ENCODE data around the gene FRAS1.

FRAS1 gene

DNA sequence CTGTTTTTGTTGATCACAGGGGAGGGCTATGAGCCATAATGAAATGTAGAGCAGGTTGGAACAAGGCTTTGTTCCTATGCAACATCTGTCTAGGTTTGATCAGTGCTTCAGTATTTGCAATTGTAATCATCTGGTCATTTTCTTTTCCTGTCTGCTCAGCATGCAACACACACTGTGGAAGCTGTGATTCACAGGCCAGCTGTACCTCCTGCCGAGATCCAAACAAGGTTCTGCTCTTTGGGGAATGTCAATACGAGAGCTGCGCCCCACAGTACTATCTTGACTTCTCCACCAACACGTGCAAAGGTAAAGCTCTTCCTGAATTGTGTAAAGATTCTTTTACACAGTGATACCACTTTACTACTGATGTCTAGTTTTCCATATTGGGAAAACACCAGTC lies 312.6 kb downstream of the FRAS1 start:
- no peak for DNase-seq (ENCODE audit: low read depth)

DNA sequence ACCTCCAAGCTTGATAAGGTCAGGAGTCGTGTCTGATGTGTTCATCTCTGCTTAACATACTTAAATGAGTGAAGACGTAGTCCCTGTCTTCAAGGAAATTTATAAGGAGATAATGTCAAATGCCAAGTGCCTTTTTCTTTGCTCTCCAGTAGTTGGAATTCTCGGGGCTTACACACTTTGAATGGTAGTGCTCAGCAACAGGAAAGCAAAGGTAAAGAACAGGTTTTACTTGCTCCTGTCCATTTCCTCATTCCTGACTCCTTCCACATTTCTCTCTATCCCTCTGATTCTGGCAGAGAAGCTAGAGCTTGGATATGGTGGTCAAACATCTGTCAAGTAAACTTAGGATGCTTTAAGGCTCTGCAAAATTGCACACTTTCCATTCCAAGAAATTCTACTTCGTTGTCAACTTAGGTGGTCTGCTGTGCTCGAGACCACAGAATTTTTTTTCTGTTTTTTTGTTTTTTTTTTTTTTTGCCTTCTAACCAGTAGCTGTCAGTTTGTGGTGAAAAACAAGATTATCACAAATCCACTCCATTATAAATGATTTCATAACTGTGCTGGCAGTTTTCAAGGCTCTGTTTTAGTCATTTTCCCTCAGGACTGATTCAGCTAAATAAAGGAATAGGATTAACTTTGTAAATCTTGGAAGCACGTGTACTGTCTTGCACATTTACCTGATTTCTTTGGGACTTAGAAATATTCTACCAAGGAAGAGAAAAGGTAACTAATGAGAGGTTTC lies 313.7 kb downstream of the FRAS1 start:
- DNase-seq (ENCODE audit: low read depth): no peak

DNA sequence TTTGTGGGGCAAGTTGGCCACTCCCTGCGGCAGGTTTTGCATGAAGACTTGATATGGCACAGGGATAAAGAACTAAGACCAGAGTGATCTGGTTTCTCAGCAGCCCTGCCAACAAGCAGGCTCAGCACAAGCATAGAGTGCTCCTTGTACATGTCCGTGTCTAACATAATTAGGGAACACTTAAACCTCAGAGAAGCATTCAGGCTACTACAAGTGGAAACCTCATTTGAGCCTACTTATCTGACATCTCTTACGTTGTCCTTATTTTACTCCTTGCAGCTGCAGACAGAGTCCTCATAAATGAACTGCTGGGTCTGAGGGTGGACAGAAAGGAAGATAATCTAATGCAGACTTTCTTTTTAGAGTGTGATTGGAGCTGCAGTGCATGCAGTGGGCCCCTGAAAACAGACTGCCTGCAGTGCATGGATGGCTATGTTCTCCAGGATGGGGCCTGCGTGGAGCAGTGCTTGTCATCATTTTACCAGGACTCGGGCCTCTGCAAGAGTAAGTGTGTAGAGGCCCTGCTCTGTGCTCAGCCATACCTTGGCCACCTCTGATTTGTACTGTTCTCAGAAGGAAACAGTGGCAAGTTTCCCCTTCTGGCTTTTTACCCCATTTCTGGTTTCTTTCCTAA lies 315.3 kb downstream of the FRAS1 start:
- DNase-seq (ENCODE audit: low read depth): no peak

DNA sequence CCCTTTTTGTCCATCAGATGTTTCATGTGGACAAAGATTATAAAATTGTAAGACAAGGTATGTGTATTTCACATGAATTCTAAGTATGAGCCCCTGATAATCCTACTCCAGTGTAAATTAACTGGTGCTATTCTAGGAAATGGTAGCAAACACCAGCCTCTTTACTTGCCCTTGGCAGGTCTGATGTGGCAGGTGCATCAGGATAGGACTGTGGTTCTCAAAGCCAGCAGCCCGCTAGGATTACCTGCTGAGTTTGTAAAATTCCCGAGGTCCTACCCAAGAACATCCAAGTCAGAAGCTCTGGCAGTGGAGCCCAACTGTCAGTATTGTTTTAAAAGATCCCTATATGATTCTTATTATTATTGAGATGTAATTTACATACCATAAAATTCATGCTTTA lies 320.4 kb downstream of the FRAS1 start:
- DNase-seq (ENCODE audit: low read depth): no peak

DNA sequence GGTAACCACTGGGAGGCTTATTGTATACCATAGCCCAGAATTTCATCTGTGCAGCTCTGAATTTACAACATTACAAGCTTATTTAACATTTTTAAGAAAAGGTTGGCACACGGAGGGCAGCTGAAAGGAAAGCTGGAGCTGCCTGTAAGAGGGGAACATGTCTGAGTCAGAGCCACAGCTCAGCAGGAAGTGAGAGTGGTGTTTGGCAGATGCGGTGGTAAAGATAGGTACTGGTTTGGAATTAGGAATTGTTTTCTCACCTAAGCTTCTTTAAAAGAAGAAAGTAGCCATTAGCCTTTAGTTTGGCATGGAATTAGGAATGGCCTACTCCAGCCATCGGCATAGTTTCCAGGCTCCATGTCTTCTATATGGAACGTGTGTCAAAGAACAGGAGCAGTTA lies 321.9 kb downstream of the FRAS1 start:
- no peak for DNase-seq (ENCODE audit: low read depth)

DNA sequence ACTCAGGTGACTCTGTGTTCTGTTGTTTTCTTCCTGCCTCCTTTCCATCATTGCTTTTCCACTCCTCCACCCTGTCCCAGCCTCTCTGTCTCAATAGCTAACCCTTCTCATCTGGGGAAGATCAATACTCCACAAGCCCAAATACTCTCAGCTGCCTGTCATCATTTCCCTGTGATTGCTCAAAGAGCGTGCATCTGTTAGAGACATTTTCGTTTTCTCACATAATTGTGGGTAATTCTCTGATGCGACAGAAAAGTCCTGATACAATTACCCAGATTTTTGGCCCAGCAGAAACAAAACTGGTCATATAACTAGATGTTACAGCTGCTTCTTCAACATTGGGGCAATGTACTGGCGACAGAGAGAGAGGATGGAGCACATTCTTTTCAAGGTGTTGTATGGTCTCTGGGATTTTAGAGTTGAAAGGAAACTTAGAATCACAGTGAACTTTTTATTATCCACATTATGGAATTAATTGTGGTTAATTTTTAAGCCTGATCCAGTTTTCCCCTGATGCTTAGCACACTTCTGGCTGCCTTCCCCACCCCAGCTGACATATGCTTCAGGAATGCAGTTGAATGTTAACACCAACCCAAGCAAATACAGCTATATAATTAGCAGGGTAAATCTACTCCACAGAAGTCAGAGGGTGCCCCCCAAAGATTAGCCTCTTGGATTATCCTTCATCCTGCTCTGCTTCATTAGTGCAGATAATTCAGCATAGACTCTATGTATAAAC lies 323.0 kb downstream of the FRAS1 start:
- no peak for DNase-seq (ENCODE audit: low read depth)

DNA sequence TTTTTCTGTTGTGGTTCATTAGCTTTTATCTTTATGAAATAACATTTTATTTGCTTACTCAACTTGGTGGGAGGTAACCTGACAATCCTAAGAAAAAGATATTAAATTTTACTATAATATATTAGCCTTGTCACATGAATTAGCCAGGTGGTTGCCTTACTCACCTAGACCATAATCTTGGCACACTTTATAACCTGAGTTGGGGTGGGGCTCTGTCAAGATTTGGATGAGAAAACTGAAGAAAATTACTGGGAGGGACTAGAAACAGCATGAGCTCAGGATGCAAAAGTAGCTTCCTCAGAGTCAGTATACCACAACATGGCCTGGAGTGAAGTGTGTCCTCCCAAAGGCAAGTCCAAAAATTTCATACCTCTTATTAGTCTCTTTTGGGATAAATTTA lies 329.6 kb downstream of the FRAS1 start:
- DNase-seq (ENCODE audit: low read depth): no peak

DNA sequence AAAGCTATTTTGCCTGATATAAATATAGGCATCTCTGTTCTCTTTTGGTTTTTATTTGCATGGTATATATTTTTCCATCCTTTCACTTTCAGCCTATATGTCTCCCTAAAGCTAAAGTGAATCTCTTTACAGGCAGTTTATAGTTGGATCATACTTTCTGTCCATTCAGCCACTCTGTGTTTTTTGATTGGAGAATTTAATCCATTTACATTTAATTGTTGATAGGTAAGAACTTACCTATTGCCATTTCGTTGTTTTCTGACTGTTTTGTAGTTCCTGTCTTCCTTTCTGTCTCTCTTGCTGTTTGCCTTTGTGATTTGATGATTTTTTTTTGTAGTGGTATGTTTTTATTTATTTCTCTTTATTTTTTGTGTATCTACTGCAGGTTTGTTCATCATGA lies 338.5 kb downstream of the FRAS1 start:
- DNase-seq (ENCODE audit: low read depth): no peak

DNA sequence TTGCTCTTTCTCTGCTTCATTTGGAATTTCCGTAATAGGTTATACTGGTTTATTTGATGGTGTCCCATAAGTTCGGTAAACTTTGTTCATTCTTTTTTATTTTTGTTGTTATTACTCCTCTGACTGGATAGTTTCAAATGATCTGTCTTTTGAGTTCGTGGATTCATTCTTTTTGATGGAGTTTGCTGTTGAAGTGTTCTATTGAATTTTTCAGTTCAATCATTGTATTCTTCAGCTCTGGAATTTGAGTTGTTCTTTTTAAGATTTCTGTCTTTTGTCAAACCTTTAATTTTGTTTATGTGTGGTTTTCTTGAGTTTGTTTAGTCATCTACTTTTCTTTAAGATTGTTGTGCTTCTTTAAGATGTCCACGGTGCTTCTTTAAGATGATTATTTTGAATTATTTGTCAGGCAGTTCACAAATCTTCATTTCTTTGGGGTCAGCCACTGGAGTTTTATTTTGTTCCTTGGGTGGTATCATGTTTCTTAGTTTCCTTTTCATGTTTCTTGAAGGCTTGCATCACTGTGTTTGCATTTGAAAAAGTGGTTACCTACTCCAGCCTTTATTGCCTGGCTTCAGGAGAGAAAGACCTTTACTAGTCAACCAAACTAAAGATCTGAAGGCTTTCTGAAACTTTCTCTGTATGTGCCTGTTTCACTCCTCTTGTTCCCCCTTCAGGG lies 339.6 kb downstream of the FRAS1 start:
- DNase-seq (ENCODE audit: low read depth): no peak

DNA sequence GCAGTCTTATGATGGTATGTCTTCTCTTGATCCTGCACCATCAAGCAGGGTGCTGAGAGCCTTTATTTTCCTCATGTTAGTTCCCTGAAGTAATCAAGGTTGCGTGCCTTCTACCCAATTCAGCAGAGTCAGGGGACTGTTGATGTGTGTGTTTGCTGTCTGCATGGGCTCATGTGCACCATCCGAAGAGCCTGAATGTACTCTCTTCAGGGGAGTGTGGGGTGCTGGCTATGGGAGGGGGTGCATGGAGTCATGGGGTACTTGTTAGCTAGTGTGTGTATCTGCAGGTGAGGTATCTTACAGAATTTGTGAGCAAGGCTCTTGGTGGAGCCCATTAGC lies 340.1 kb downstream of the FRAS1 start:
- no peak for DNase-seq (ENCODE audit: low read depth)

DNA sequence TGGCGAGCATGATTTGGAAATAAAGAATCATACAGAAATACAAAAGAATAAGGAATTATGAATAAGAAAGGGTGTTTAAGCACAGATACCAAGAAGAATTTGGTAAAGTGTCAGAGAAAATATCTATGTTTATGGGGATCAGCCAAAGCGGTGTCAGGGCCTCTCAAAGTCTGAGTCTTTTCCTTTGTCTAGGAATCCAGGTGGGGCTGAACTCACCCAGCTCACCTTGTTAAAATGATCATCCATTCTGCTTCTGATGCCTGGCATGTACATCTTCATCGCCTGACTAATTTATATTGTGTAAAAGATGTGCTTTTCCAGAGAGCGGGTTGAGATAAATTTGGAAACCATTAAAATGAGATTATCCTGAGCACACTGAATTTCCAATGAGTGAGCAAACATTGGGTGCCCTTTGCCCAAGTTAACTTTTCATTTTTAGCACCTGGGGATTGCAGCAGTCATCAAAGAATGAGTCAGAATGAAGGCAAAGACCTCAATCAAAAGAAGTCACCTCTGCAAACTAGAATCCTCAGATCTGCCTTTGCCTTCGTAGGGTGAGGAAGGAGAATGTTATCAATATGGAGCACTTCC lies 352.6 kb downstream of the FRAS1 start:
- DNase-seq (ENCODE audit: low read depth): no peak

DNA sequence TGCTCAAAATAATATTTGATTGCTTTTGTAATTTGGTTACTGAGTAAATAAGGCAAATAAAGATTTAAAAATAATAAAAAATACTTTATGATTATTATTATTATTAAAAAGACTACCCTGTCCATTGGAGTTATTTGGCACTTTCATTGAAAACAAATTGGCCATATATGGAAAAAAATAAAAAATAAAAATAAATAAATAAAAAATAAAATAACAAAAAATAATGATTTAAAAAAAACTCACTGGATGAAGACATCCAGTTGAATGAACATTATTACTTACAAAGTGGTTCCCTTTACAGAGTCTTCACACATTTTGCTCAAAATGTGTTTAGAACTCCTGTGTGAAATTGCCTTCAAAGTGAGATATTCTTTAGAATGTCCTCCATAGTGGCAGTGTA lies 353.1 kb downstream of the FRAS1 start:
- DNase-seq (ENCODE audit: low read depth): no peak

DNA sequence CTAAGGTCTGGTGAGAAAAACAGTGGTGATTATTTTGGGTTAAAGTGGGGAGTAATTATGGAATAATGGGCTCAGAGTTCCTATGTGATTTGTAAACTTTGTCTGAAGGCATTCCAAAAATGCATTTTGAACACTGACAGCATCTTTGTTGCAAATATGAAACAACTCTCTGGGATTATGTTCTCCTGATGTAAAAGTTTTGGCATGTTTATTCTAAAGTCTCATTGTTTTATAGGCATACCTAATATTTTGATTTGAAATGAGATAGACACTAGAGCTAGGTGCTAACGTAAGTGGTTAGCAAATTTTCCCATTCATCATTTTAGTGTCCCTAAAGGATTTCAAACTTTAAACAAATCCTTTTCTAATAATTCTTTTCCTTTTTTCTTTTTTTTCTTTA lies 353.6 kb downstream of the FRAS1 start:
- DNase-seq (ENCODE audit: low read depth): no peak

DNA sequence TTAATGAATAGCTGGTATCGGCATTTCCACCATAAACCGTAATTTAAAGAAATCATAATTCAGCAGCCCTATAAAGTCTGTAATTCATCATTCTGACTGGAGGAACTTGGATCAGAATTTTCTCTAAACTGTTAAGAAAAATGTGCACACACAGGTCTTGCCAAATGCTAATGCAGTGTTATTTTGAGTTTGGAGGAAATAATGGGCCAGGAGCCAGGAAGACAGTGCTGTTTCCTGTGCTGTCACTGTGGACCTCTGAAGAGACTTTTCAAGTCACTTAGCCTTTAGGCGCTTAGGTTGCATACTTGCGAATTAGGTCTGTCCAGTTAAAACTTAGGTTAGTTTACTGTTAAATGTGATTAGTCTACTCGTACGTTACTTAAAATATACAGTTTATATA lies 357.0 kb downstream of the FRAS1 start:
- DNase-seq (ENCODE audit: low read depth): no peak

DNA sequence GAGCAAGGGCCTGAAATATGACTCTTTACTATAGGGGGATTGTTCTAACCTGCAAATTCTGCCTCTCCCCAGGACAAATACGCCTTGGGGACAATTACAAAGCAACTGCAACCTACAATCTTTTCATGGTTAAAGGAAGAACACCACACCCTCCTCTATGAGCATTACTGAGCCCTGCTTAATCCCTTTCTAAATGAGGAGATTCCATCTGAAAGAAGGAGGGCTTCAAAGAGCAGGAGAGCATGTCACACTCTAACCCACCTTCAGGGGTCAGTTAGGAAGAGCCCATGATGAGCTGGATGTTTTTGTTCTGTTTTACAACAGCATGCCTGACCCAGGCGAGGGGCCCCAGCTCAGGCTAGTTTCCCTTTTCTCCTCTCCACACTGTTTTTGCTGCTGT lies 360.5 kb downstream of the FRAS1 start:
- DNase-seq (ENCODE audit: low read depth): no peak

DNA sequence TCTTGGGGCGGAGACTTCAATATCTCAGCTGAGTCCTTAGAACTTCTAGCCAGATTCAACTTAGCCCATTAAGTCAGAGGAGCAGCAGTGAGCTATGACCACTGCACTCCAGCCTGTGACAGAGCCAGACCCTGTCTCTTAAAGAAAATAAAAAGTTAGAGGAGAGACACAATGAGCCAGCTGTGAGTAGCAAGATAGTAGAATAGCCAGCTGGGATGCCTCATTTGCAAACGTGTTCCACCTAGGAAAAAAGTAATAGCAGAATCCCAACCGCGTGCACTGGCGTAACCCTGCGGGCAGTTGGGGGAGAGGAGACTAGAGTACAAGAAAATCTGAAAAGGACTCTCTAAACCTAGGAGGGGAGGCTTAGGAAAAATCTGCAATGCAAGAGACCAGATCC lies 361.3 kb downstream of the FRAS1 start:
- no peak for DNase-seq (ENCODE audit: low read depth)

DNA sequence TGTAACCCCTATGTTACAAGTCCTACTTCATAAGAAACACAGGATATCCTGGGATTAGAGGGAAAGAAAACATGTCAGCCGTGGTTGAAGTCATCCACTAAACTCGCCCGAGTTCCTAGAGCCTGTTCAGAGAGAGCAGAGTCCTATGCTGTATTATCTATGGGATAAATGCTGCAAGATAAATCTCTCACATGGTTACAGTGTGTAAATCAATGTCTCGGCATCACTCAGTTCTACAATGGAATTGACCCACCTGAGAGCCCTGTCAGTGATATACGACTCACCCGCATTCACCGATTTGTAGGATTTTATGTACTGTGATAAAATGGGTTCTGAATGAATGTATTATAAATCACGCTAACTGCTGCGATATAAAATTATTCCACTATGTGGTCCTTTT lies 366.7 kb downstream of the FRAS1 start:
- DNase-seq (ENCODE audit: low read depth): no peak

DNA sequence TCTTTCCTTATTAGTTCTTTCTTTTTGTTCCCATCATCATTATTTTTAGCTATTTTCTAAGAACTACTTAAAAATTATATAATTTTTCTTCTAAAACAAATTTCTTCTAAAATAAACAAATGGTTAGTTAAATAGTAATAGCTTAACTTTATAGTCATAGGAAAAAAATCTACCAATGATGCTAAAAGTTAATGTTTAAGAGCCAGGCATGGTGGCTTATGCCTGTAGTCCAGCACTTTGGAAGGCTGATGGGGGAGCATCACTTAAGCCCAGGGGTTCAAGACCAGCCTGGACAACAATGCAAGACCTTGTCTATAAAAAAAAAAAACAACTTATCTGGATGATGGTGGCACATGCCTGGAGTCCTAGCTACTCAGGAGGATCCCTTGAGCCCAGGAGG lies 367.3 kb downstream of the FRAS1 start:
- DNase-seq (ENCODE audit: low read depth): no peak

DNA sequence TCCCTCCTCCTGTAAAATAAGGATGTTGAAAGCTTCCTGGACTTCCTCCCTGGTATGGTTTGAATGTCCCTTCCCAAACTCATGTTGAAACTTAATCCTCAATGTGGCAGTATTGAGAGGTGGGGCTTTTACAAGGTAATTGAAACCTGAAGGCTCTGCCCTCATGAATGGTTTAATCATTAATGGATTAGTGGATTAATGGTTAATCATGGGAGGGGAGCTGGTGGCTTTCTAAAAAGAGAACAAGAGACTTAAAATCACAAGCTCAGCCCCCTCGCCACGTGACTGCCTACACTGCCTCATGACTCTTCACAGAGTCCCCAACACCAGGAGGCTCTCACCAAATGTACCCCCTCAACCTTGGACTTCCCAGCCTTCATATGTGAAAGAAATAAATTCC lies 369.8 kb downstream of the FRAS1 start:
- DNase-seq (ENCODE audit: low read depth): no peak

DNA sequence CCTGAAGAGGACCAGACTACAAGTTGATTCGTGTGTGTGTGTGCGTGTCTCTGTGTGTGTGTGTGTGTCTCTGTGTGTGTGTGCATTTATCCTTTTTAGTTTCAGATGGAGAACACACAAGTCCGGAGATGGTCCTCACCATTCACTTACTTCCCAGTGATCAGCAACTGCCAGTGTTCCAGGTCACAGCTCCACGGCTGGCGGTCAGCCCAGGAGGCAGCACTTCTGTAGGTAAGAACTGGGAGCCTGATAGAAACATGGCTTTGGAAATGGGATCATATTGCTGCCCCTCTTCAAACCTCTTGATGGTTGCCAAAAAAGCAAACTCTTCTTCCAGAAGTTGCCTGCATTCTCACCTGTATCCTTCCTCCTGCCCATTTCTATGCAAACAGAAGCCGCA lies 371.9 kb downstream of the FRAS1 start:
- no peak for DNase-seq (ENCODE audit: low read depth)

DNA sequence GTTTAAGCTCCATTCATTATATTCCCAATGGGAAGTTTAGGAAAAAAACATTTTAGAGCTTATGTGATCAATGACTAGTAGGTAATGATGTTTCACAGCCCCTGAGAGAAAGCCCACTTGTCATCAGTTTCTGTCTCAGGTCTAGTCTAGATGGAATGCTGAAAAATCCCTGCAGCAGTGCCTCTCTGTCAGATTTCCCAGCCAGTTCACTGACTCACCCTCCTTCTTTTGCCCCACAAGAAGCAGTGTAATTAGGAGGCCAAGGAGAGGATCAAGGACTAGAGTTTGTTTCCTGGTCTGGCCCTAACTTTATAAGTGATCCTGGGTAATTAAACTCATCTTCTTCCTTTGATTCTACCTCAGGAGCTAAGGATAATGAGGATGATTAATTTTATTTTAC lies 375.8 kb downstream of the FRAS1 start:
- DNase-seq (ENCODE audit: low read depth): no peak

DNA sequence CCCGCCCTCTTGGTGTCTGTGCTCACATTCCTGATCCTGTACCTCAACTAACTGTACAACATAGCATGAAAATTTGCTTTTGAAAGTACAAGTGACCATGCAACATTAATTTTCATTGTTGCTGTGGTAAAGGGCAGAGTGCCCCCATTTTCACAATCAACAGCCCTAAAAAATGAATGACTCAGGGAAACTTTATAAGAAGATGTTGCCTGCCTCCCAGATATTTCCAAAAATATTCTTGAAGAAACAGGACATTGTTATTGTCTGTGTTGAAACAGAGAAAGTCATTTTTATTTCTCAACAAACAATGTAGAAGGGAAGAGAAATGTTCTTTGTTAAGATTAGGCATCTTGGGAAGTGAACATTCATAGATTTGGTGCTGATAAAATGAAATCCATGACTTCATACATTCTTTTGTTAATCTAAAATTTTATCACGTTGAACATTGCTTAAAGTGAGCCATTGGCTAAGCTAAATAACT lies 380.5 kb downstream of the FRAS1 start:
- DNase-seq (ENCODE audit: low read depth): no peak

DNA sequence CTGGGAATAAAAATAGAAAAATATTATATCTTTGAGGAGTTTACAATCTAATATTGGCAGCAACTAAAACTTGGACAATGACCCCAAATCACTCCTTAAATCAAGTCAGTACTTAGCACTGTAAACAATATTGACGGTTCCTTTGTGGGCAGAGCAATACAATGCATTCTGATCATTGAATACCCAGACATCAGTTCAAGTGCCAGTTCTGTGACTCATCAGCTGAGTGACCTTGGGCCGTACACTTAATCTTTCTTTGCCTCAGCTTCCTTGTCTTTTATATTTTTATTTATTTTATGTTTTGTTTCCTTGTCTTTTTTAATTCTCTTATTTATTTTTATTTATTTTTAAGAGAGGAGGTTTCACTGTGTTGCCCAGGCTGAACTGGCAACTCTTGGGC lies 382.2 kb downstream of the FRAS1 start:
- DNase-seq (ENCODE audit: low read depth): no peak

All from activated T-cell treated with anti-CD3 and anti-CD28 coated beads for 24 hours (primary cell).